Central memory CD4-positive, alpha-beta T cell (primary cell): ENCODE data around the gene THAP12.

Experiments used
- DNase-seq: peaks from one replicate; pipeline ENCODE4 v3.0.0; 2022

Gene THAP12

GRCh38 chr11:76379807-76380158 lies 1.1 kb downstream of the THAP12 start:
- DNase-seq = no peak

DNA sequence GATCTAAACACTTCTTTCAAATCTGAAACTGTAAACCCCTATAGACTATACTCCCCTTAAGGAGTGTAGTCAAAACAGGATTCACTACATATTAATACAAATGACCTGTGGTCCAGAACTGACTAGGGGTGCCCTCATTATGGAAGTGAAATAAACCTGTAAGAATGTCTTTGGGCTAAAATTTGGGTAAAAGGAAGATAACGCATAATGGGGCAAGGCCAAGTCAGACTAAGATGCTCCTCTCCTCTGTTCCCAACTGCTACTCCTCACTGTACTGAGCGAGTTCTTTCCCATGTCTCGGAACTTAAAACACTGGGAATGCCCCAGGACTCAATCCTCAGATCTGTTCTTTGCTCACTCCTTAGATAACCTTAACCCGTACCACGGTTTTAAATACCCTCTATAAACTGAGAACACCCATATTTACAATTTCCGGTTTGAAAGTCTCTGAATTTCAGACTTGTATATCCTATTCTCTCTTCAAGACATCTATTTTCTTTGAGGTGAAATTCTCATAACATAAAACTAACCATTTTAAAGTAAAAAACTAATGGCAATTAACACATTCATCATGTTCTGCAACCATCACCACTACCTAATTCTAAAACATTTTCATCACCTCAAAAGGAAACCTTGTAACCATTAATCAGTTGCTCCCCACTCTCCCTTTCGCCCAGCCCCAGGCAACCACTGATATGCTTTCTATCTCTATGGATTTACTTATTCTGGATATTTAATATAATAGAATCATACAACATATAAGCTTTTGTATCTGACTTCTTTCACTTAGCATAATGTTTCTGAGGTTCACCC lies 4.0 kb downstream of the THAP12 start:
- DNase-seq = no peak

GRCh38 chr11:76371170-76371569 lies 9.8 kb downstream of the THAP12 start:
- DNase-seq = no peak

GRCh38 chr11:76369406-76369805 lies 11.5 kb downstream of the THAP12 start:
- DNase-seq = no peak

DNA sequence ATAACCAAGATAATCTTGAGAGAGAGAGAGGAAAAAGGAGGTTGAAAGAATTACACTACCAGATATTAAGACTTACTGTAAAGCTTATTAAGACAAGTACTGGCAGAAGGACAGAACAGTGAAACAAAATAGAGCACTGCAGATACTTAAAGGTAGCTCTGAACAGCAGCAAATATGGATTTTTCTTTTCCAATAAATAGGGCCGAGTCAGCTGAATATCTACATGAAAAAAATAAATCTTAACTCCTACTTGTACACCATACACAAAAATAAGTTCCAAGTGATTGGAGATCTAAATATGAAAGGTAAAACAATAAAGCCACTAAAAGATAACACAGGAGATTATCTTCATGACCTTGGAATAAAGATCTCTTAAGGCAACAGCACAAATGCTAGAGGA lies 12.4 kb downstream of the THAP12 start:
- DNase-seq = no peak

GRCh38 chr11:76365038-76365679 lies 15.8 kb downstream of the THAP12 start:
- DNase-seq = no peak

DNA sequence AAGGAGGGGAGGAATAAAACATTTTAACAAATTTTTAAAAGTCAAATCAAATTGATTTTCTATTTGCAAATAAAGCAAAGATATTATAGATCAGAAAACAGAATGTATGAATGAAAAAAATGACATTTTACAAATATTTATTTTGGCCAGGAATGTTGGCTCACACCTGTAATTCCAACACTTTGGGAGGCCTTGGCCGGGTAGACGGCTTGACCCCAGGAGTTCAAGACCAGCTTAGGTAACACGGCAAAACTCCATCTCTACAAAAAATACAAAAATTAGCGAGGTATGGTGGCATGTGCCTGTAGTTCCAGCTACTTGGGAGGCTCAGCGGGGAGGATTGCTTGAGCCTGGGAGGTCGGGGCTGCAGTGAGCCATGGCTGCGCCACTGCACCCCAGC lies 18.2 kb downstream of the THAP12 start:
- DNase-seq = no peak

GRCh38 chr11:76361776-76362175 lies 19.2 kb downstream of the THAP12 start:
- DNase-seq = no peak

DNA sequence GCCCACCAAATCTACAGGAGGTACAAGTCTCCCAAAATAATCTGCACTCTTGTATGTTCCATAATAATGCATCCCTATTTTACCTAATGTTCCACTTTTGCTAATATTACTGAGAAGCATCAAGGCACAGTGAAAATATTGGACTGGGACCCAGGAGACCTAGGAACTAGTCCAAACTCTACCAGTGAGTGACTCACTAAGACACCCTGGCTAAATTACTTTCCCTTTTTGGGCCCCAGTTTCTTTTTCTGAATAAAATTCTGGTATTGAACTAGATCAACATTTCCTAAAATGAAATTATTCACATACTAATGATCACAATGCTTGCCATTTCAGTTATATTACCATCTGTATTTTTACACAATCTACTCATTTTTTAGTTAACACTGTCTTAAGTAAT lies 19.6 kb downstream of the THAP12 start:
- no peak for DNase-seq

DNA sequence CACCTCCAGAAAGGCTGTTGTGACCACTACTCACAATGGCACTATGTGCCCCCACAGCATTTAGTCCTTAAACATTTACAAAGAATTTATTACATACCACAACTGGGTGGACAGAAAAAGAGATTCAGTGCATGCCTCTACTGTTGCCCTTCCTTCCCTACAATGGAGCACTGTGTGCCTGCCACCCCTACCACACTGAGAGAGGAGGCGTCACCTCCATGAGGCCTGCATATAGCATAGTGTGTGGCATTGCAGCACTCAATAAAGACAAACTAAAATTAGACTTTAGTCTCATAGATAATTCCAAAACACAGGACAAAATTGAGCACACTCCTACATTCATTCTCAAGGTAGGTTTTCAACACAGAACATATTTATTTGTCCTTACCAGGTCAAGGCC lies 25.8 kb downstream of the THAP12 start:
- no peak for DNase-seq

DNA sequence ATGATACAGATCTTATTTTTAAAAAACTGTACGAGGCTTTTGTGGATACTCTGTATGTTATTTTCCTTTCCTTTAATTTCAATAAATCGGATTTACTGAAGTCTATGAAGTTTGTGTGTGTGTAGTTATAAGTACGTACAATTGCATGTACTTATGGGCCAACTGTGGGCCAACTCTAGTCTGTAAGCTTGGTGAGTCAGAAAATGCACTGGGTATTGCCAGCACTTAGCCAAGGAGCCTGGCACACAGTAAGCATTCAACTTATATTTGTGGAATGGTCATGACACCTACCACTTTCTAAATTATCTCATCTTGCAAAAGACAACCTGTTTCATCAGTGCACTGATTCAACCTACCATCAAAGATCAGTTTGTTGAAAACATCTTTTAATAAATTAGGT lies 32.6 kb downstream of the THAP12 start:
- DNase-seq = no peak

DNA sequence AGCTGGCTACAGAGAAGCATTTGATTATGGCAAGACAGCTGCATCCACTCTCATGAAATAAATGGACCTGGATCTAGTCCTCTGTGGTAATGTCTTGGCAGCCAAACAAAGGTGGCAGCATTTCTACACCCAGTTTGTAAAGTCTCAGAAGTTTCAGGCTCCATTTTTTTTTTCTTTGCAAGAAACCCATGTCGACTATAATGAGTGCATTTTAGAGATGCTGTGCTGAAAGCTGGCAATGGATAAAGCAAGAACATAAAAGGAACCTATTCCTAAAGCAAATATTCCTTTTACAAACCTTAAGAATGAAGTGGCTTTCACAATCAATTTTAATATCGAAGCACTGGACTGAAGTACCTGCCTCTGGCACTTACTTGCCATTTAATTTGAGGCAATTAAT lies 33.5 kb downstream of the THAP12 start:
- DNase-seq = no peak

GRCh38 chr11:76339221-76339620 lies 41.7 kb downstream of the THAP12 start:
- no peak for DNase-seq

- no peak for DNase-seq
Measured at GRCh38 chr11:76337923-76338322, 43.0 kb downstream of the THAP12 start.

DNA sequence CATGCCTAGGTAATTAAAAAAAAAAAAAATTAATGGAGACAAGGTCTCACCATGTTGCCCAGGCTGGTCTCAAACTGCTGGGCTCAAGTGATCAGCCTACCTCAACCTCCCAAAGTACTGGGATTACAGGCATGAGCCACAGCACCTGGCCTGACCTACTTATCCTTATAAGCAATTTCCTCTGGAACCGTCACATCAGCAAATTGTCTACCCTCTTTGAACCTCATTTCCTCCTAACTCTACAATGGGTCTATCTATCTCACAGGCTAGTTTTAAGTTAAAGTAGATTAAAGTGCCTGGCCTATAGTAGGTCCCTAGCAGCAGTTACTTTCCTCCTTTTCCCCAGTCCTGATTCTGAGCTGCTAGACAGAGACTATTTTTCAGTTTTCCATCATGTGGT lies 43.5 kb downstream of the THAP12 start:
- DNase-seq = no peak

DNA sequence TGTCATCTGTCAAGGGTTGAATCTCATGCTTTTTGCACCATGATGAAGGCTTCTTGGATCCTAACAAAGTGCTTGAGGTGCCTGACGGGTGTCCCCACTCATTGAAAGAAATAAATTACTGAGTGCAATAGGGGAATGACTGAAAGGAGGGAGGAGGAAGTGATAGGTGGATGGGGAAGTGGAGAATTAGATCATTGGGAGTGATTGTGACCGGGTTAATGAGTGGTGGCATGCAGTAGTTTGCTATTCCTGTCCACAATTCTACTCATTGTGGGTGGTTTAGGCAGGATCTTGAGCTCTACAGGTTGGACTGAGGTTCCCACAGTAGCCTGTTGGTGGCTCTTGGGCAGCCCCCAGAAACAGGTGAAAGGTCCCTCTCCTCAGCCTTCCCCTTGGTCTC lies 44.3 kb downstream of the THAP12 start:
- DNase-seq = no peak

- DNase-seq = no peak
Measured at GRCh38 chr11:76335842-76336241, 45.1 kb downstream of the THAP12 start.

DNA sequence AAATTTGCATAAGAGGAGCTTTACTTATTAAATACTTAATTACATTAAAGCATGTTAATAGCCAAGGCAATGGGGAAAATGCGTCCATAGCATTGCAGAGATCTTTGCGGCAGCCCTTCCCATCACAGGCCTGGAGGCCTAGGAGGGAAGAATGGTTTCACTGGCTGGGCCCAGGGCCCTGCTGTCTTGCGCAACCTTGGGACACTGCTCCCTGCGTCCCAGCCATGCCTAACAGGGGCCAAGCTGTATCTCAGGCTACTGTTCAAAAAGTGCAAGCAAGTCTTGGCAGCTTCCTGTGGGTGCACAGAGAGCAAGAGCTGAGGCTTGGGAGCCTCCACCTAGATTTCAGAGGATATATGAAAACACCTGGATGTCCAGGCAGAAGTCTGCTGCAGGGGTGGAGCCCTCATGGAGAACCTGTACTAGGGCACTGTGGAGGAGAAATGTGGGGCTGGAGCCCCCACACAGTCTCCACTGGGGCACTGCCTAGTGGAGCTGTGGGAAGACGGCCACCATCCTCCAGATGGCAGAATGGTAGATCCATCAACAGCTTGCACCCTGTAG lies 46.0 kb downstream of the THAP12 start:
- no peak for DNase-seq

GRCh38 chr11:76330651-76331050 lies 50.3 kb downstream of the THAP12 start:
- DNase-seq = no peak

- DNase-seq = no peak
Measured at GRCh38 chr11:76329983-76330382, 50.9 kb downstream of the THAP12 start.

- no peak for DNase-seq
Measured at GRCh38 chr11:76329084-76329648, 51.8 kb downstream of the THAP12 start.

DNA sequence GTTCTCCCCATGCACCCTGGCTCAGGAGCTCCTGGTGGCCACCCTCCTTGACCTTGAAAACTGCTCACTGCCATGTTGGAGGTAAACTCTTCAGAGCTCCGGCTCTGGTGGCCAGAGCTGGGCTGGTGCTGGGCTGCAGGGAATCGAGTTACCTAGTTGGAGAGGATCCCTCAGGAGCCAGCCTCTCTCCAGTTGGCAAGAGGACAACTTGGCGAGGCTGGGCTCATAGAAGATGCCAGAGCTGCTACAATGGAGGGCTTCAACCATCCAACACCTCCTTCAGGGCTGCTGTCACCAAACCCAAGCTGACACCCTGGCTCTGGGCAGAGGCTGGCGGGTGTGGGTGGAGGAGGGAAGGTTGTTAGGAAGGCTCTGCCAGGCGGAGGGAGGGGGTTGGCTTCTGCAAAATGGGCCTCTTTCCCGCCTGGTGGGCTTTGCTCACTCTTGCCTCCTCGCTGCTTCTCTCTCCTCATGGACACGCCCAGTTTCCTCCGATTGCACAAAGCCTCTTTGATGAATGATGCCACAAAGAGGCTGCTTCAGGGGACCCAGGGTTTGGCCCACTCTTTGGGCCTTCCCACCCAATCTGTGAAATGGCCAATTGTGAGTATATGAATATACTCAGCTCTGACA lies 53.1 kb downstream of the THAP12 start:
- DNase-seq = no peak

DNA sequence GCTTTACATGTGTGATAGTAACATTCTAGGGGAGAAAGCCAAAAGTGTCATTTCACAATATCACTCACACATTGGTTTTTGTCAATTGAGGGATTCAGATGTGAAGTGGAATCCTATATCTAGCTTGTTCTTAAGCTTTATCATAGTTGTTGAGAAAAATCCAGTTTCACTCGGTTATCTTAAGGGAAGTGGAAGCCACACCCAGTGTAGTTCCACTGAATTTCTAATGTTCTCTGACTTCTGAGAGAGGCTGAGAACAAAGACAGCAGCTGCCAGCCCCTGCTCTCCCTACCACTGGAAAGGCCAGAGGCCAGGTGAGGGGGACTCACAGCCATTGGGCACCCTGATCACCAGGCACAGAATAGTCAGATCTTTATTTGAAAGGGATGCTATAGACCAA lies 53.7 kb downstream of the THAP12 start:
- DNase-seq = no peak

DNA sequence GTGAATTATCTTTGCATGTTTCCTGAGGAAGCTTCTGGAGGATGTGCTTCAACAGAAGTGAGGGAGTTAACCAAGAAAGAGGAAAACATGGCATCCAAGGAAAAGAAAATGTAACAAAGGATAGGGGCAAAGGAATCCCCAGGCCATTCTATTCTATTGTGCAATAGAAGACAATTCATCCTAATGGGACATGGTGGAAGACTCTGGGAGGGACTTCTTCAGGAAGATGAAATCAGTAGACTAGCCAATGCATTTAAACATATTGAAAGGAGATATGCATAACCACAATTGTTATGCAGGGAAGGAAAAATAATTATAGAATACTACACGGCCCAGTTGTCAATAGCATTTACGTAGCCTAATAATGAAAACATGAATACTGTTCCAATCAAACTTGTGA lies 55.7 kb downstream of the THAP12 start:
- DNase-seq = no peak
